Measurements from ENCODE around the gene MAD2L2.

Gene MAD2L2

GRCh38 chr1:11629184-11630016 is 51.5 kb downstream of the MAD2L2 start:
- no peak for DNase-seq (ENCODE audit: low read depth in 2 of 2)

GRCh38 chr1:11628767-11629166 is 52.2 kb downstream of the MAD2L2 start:
- no peak for DNase-seq (ENCODE audit: low read depth in 2 of 2)

GRCh38 chr1:11626551-11626950 is 54.4 kb downstream of the MAD2L2 start:
- no peak for DNase-seq (ENCODE audit: low read depth in 2 of 2)
